ENCODE data around the gene TRAF3. TPM values are rescaled to one million over a fixed set of nuclear protein-coding genes. Genes with fewer than 3 reads are reported as not detected.

TRAF3 gene
- total and polyA plus RNA-seq, 3 donors from 2014 or later = 24.3 to 38.8 (median 38.2) TPM

- Histone ChIP-seq H3K9me3 (no peaks in the 10 kb centered on the region), H3K36me3 (ENCODE audit: low read depth, missing control alignments) (no peaks in the 10 kb centered on the region), H3K4me3 (no peak overlapping the region), H3K4me1 (peaks cover 5% of the 10 kb centered on the region), H3K27ac (no peak overlapping the region), H3K27me3 (no peaks in the 10 kb centered on the region)
- no peak for DNase-seq
- 96 to 97% methylated on average over 1 of the region's 1 CpG for WGBS, 2 donors
- TF ChIP-seq CTCF (IDR thresholded peaks at IDR 0.05) (no peak), POLR2A (IDR thresholded peaks at IDR 0.05) (no peak)
- intact Hi-C loops (cut with DNase I; ENCODE audit: low total_unique reads) = loop anchor here (10.0 kb wide), 1 partner anchor 146 kb away; the partner anchor contains the start of gene TRAF3
Observed at GRCh38 chr14:102920998-102921304, 143.7 kb downstream of the TRAF3 start.

GRCh38 chr14:102922490-102923200 lies 145.4 kb downstream of the TRAF3 start, which contains the start of gene AMN:
TSS of gene AMN (plus strand) at chr14:102922663. CDS start at chr14:102922689, 26 bp downstream.
- TF ChIP-seq POLR2A (IDR thresholded peaks at IDR 0.05) (no peak), CTCF (IDR thresholded peaks at IDR 0.05) (no peak)
- H3K27me3 ChIP-seq = no peaks in the 10 kb centered on the region
- intact Hi-C loops (cut with DNase I; ENCODE audit: low total_unique reads) = loop anchor here (10.0 kb wide), 1 partner anchor 148 kb away; the partner anchor contains the start of gene TRAF3
- H3K4me1 ChIP-seq = peaks cover 5% of the 10 kb centered on the region
- no peak for DNase-seq
- H3K9me3 ChIP-seq = no peaks in the 10 kb centered on the region
- peak within 1 kb of the TSS in 1 of 2 donors; percentile 41 for H3K4me3 ChIP-seq
- WGBS, 2 donors = 11 to 14% methylated on average over 26 to 45 of the region's 56 CpGs
- no peaks in the 10 kb centered on the region for H3K36me3 ChIP-seq (ENCODE audit: low read depth, missing control alignments)
- H3K27ac ChIP-seq = no peak within 1 kb of the TSS

GRCh38 chr14:102923201-102923924 lies 146.1 kb downstream of the TRAF3 start:
- no peak for DNase-seq
- peak overlapping the region in 1 of 2 donors; percentile 41 for H3K4me3 ChIP-seq
- 6 to 7% methylated on average over 8 to 47 of the region's 53 CpGs for WGBS, 2 donors
- TF ChIP-seq POLR2A (IDR thresholded peaks at IDR 0.05) (no peak), CTCF (IDR thresholded peaks at IDR 0.05) (no peak)
- peaks cover 7% of the 10 kb centered on the region for H3K4me1 ChIP-seq
- H3K36me3 ChIP-seq (ENCODE audit: low read depth, missing control alignments) = no peaks in the 10 kb centered on the region
- H3K27me3 ChIP-seq = no peaks in the 10 kb centered on the region
- H3K27ac ChIP-seq = no peak overlapping the region
- no peaks in the 10 kb centered on the region for H3K9me3 ChIP-seq
- intact Hi-C loops (cut with DNase I; ENCODE audit: low total_unique reads) = loop anchor here (10.0 kb wide), 1 partner anchor 149 kb away; the partner anchor contains the start of gene TRAF3

GRCh38 chr14:102923925-102924486 lies 146.8 kb downstream of the TRAF3 start:
- no peaks in the 10 kb centered on the region for H3K27me3 ChIP-seq
- peaks cover 12% of the 10 kb centered on the region for H3K4me1 ChIP-seq
- WGBS, 2 donors = 52 to 68% methylated on average over 3 to 11 of the region's 11 CpGs
- H3K27ac ChIP-seq = no peak overlapping the region
- no peak overlapping the region for H3K4me3 ChIP-seq
- no peaks in the 10 kb centered on the region for H3K9me3 ChIP-seq
- no peak for DNase-seq
- TF ChIP-seq POLR2A (IDR thresholded peaks at IDR 0.05) = no peak
- TF ChIP-seq CTCF (IDR thresholded peaks at IDR 0.05) = no peak
- intact Hi-C loops (cut with DNase I; ENCODE audit: low total_unique reads) = loop anchor here (10.0 kb wide), 1 partner anchor 149 kb away; the partner anchor contains the start of gene TRAF3
- no peaks in the 10 kb centered on the region for H3K36me3 ChIP-seq (ENCODE audit: low read depth, missing control alignments)
